HG03565 (cell line): ENCODE data around the gene ETV5.

Source experiments
- ATAC-seq: cut with Tn5 transposase; IDR thresholded peaks from one replicate; pipeline ENCODE4 v1.9.1; 2021; ENCODE audit warnings: mild to moderate bottlenecking, moderate library complexity; ENCODE audit not compliant: unreplicated experiment

Gene ETV5

GRCh38 chr3:186124592-186124991 lies 15.7 kb upstream of the ETV5 start:
- ATAC-seq = no peak

GRCh38 chr3:186123012-186123411 lies 14.1 kb upstream of the ETV5 start:
- ATAC-seq = no peak

- ATAC-seq = no peak
Measured at GRCh38 chr3:186121968-186122367, 13.1 kb upstream of the ETV5 start.

- no peak for ATAC-seq
Measured at GRCh38 chr3:186121278-186121677, 12.4 kb upstream of the ETV5 start.

DNA sequence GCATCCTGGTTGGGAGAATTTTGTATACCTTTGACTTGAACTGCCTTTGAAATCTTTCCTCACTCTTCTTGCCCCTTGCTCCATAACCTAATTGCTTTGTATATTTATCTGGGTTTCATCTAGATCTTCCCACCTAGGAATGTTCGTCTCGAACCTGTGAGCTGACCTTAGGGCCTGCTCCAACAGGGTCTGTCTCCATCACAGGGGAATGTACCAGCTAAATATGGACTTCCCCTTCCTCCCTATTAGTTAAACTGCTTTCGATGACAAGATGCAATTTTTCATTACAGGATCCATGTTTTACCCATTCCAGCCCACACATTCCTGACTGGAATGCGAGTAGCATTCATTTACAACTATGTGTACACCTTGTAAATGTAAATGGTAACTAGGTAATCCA lies 10.6 kb upstream of the ETV5 start:
- ATAC-seq = no peak

DNA sequence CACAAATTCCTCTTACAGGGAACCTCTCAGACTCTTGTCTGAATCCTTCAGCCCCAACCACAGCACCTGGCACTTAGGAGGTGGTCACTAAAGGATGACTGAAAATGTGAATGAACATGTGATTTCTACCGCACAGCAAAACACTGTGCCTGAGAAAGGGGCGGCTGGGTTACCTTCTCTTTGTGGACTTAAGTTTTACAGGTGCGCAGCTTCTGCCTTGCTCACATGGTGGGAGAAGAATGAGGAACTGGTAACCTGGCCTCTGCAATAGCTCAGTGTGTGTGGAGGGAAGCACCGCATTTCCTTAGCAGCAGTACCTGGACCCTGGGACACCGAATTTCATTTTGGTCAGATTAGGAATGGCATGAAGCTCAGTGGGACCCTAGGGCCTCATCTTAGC lies 9.8 kb upstream of the ETV5 start:
- ATAC-seq = no peak

- no peak for ATAC-seq
Measured at GRCh38 chr3:186117521-186118134, 8.7 kb upstream of the ETV5 start.

DNA sequence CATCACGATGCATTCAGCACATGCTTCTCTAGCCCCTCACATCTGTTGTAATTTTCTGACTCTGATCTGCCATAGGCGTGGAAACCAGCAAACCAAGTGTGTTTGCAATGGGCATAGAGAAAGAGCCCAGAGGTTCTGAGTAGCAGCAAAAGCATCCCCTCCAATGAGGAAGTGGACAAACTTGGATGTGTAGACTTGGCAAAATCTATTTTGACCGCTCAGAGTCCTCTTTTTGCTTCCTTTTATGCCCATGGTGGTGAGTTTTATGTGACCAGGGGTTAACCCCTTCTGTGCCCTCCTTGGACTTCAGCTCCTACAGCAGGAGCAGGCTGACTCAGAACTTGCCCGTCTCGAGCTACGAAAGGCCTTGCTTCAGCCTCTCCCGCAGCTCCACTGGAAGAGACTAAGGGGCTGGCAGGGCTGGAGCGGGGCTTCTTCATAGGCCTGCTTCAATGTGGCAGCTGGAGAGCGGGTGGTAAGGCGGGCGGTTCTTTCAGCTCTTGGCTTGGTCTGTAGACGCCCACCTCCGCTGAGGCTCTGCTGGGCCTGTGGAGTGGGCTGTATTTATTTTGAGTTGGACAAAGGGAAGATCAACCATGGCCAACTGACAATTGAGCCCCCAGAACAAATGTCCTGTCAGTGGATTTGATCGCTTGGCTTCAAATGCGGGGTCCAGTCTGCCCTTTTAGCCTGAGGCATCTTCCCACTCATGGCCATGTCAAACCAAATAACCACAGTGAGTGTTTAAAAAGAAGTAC lies 6.5 kb upstream of the ETV5 start:
- no peak for ATAC-seq

- ATAC-seq = no peak
Measured at GRCh38 chr3:186110975-186111974, 2.4 kb upstream of the ETV5 start.

GRCh38 chr3:186109897-186110803 lies 1.3 kb upstream of the ETV5 start:
- no peak for ATAC-seq

DNA sequence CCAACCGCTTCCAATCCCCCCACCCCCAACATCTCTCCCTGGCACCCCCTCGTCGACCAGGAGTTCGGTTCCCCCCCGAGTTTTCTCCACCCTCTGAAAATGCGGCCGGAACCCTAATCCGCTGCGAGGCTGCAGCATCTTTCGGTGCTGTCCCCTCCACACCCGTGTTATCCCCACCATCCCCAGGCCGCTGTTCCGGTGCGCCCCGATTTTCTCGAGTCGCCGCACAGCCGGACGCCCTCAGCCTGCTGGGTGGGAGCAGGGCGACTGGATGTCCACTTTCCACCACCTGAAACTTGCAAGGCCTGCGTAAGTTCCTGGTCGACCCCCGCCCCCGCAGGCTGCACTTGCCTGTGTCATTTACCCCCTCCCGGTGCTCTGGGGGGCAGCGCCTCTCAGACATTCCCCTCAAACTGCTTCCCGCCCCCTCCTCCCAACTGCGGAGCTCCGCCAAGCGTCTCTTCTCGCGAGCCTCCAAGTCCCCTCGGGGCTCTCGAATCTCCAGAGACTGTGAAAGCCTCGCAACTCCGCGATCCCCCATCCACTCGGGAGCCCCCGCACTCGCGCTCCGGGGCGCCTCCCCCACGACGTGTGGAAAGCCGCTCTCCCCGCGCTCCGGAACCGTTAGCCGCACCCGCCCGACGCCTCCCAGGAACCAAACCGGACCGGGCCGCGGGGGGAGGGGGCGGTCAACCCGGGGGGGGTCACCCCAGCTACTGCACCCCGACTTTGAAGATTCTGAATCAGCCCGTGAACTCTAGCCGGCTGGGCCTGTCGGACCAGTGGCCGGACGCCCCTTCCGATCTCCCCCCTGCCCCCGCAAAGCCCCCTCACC lies 566 bp downstream of the ETV5 start:
- ATAC-seq = no peak

GRCh38 chr3:186107215-186108105 lies 1.4 kb downstream of the ETV5 start:
- no peak for ATAC-seq

GRCh38 chr3:186105543-186105942 lies 3.3 kb downstream of the ETV5 start:
- no peak for ATAC-seq

- ATAC-seq = no peak
Measured at GRCh38 chr3:186102687-186103086, 6.2 kb downstream of the ETV5 start.

DNA sequence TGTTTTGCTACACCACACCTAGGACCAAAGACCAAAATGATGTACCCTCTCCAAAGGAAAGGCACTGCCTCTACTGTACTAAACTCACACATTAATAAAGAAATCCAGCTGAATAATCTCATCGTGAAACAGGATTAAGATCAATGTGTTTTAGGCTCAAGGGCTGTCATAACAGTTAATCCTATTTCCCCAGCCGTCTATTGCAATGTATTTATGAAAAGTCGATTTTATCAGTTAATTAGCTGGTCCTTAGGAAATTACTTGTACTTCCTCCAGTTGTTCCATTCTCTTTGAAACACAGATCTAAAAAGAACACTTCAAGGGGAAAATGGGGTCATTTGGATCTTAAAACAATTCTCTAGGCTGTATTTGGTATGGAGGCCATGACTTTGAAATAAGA lies 8.5 kb downstream of the ETV5 start:
- ATAC-seq = no peak

GRCh38 chr3:186099178-186099577 lies 9.7 kb downstream of the ETV5 start:
- no peak for ATAC-seq

GRCh38 chr3:186098740-186099139 lies 10.1 kb downstream of the ETV5 start:
- ATAC-seq = no peak

DNA sequence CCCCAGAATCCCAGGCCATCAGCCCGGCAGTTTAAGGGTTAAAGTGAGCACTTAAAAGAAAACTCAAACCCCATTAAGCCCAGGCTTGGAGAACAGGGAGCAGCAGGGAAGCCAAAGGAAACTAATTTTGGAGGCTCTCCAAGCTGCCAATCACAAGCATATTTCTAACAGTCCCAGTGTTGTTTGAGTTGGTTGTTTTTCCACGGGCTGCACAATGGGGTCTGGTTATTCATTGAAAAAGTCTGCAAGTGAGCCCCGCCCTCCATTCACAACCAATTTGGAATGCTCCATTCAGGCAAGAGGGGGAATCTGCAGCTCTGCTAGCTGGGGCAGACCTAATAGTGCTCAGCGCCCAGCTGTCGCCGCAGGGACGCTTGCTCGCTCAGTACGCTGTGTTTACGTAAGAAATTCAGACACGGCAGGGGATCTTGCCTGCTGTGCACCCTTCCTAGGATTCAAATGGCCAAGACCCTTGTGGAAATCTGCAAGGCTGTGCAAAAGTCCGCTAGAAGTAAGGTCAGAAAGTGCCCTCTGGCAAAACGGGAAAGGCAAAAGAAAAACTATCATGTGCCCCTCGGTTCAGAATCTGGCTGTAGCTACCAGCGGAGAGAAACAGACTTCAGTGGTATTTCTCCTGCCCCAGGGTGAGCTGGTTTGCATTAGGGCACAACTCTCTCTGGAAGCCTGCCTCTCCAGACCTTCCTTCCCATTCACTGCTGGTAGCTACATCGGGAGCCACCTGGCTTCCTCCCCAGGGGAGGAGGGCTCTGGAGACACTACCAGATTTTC lies 11.0 kb downstream of the ETV5 start:
- no peak for ATAC-seq
